Stimulated activated CD8-positive, alpha-beta memory T cell treated with anti-CD3 and anti-CD28 coated beads, Interleukin-4, amount 100 ng/mL, for 1 hour (primary cell): ENCODE data around the gene KLHDC4.
"Not testable (repeated sequence)": the region's sequence is repeated elsewhere in the genome, so short reads cannot be mapped to it uniquely, and the experiment has no call there.

Source experiments
- DNase-seq, 2 donors: peaks; one replicate each; pipeline ENCODE4 v3.0.0-alpha.2; 2020; ENCODE audit warnings: low read depth in 2 of 2, low spot score in 1 of 2

Gene KLHDC4

GRCh38 chr16:87686697-87687096, 79.1 kb downstream of the KLHDC4 start:
- no peak for DNase-seq

GRCh38 chr16:87685766-87686165, 80.0 kb downstream of the KLHDC4 start:
- DNase-seq, result no peak

- no peak for DNase-seq
Measured at GRCh38 chr16:87685405-87685755, 80.4 kb downstream of the KLHDC4 start.

- no peak for DNase-seq
Measured at GRCh38 chr16:87684711-87685404, 80.9 kb downstream of the KLHDC4 start.

- no peak for DNase-seq
Measured at GRCh38 chr16:87684106-87684677, 81.6 kb downstream of the KLHDC4 start.

- no peak for DNase-seq
Measured at GRCh38 chr16:87682852-87683399, 82.9 kb downstream of the KLHDC4 start.

- DNase-seq, result no peak
Measured at GRCh38 chr16:87681981-87682570, 83.7 kb downstream of the KLHDC4 start.

GRCh38 chr16:87681051-87681602, 84.7 kb downstream of the KLHDC4 start:
- DNase-seq, result not testable (repeated sequence)

- DNase-seq, result no peak
Measured at GRCh38 chr16:87680272-87680644, 85.5 kb downstream of the KLHDC4 start.

GRCh38 chr16:87679593-87680271, 86.1 kb downstream of the KLHDC4 start:
- no peak for DNase-seq

- DNase-seq, result no peak
Measured at GRCh38 chr16:87678618-87679017, 87.2 kb downstream of the KLHDC4 start.

GRCh38 chr16:87677830-87678229, 88.0 kb downstream of the KLHDC4 start:
- no peak for DNase-seq

- DNase-seq, result no peak
Measured at GRCh38 chr16:87675111-87675719, 90.6 kb downstream of the KLHDC4 start.

- no peak for DNase-seq
Measured at GRCh38 chr16:87674419-87674818, 91.4 kb downstream of the KLHDC4 start.

GRCh38 chr16:87671715-87672270, 94.0 kb downstream of the KLHDC4 start:
- no peak for DNase-seq

- DNase-seq, result no peak
Measured at GRCh38 chr16:87671221-87671620, 94.6 kb downstream of the KLHDC4 start.

- no peak for DNase-seq
Measured at GRCh38 chr16:87669672-87670071, 96.1 kb downstream of the KLHDC4 start.

GRCh38 chr16:87667946-87668345, 97.8 kb downstream of the KLHDC4 start:
- DNase-seq, result no peak

GRCh38 chr16:87667443-87667842, 98.3 kb downstream of the KLHDC4 start:
- DNase-seq, result no peak

- DNase-seq, result no peak
Measured at GRCh38 chr16:87666919-87667318, 98.9 kb downstream of the KLHDC4 start.

- no peak for DNase-seq
Measured at GRCh38 chr16:87665193-87665592, 100.6 kb downstream of the KLHDC4 start.
